Parathyroid adenoma (tissue), 2 donors: ENCODE measurements around the gene OR52B4.
"Not testable (repeated sequence)": the region's sequence is repeated elsewhere in the genome, so short reads cannot be mapped to it uniquely, and the experiment has no call there.

ENCODE experiments used
- H2AFZ ChIP-seq: fragments of 300-600 bp; sonication (generic); one replicate; pipeline ENCODE4 v1.7.0; 2017; ENCODE audit warnings: antibody characterized with exemption, mild to moderate bottlenecking
- H3K27ac ChIP-seq: fragments of 300-600 bp; sonication (generic); one replicate; pipeline ENCODE4 v1.7.0; 2017
- H3K27me3 ChIP-seq: fragments of 300-600 bp; sonication (generic); one replicate; pipeline ENCODE4 v1.7.0; 2017; ENCODE audit warnings: low read length; ENCODE audit not compliant: control insufficient read depth, insufficient read depth
- H3K36me3 ChIP-seq: fragments of 300-600 bp; sonication (generic); one replicate; pipeline ENCODE4 v1.7.0; 2017; ENCODE audit warnings: low read length; ENCODE audit not compliant: control insufficient read depth, insufficient read depth
- H3K4me1 ChIP-seq: fragments of 300-600 bp; sonication (generic); one replicate; pipeline ENCODE4 v1.7.0; 2017; ENCODE audit warnings: control low read depth
- H3K4me2 ChIP-seq: fragments of 300-600 bp; sonication (generic); one replicate; pipeline ENCODE4 v1.7.0; 2017; ENCODE audit warnings: low read length
- H3K4me3 ChIP-seq: fragments of 300-600 bp; sonication (generic); one replicate; pipeline ENCODE4 v1.7.0; 2017; ENCODE audit warnings: low read depth, low read length
- H3K79me2 ChIP-seq: fragments of 300-600 bp; sonication (generic); one replicate; pipeline ENCODE4 v1.7.0; 2017; ENCODE audit warnings: control low read depth
- H3K9ac ChIP-seq: fragments of 300-600 bp; sonication (generic); one replicate; pipeline ENCODE4 v1.7.0; 2017; ENCODE audit warnings: mild to moderate bottlenecking
- H3K9me3 ChIP-seq: fragments of 300-600 bp; sonication (generic); one replicate; pipeline ENCODE4 v1.7.0; 2017; ENCODE audit warnings: low read length; ENCODE audit not compliant: control insufficient read depth
- TF ChIP-seq, protein P1 (sequence below): fragments of 300-600 bp; sonication (generic); IDR thresholded peaks from one replicate; pipeline ENCODE4 v1.7.0; 2017; ENCODE audit warnings: antibody characterized with exemption, mild to moderate bottlenecking
- donor health status: primary hyperparathyroidism.

Gene OR52B4

DNA sequence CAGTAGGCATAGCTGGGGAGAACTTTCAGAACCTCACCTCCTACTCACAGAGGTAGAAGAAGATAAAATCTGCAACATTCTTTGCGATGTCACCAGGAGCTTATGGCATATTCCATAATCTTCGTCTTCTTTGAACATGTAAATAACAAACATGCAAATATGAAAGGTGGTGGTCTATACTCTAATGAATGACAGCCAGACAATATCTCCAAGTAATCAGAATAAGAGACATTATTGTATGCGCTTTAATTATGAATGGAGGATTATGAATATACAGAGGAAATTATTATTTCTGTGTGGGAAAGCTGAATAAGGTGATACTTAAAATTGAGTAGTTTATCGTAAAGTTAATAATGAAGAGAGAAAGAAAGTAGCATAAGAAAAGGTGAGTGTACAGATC is at the start of gene OR52B4:
Gene OR52B4 (minus strand): TSS at position 101 of the 400 bp plus-strand sequence. CDS start 91 bp downstream, at position 10.
- no peaks in the 10 kb centered on the region for H3K9me3 ChIP-seq
- no peak within 1 kb of the TSS for H3K9ac ChIP-seq
- H3K4me3 ChIP-seq, result no peak within 1 kb of the TSS
- no peaks in the 10 kb centered on the region for H3K79me2 ChIP-seq
- H2AFZ ChIP-seq, result no peak within 1 kb of the TSS
- H3K4me2 ChIP-seq, result no peak within 1 kb of the TSS
- H3K27ac ChIP-seq, result no peak within 1 kb of the TSS
- H3K36me3 ChIP-seq, result no peaks in the 10 kb centered on the region
- H3K27me3 ChIP-seq, result no peaks in the 10 kb centered on the region
- TF ChIP-seq, protein P1, sequence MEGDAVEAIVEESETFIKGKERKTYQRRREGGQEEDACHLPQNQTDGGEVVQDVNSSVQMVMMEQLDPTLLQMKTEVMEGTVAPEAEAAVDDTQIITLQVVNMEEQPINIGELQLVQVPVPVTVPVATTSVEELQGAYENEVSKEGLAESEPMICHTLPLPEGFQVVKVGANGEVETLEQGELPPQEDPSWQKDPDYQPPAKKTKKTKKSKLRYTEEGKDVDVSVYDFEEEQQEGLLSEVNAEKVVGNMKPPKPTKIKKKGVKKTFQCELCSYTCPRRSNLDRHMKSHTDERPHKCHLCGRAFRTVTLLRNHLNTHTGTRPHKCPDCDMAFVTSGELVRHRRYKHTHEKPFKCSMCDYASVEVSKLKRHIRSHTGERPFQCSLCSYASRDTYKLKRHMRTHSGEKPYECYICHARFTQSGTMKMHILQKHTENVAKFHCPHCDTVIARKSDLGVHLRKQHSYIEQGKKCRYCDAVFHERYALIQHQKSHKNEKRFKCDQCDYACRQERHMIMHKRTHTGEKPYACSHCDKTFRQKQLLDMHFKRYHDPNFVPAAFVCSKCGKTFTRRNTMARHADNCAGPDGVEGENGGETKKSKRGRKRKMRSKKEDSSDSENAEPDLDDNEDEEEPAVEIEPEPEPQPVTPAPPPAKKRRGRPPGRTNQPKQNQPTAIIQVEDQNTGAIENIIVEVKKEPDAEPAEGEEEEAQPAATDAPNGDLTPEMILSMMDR, result no peak
- no peaks in the 10 kb centered on the region for H3K4me1 ChIP-seq

DNA sequence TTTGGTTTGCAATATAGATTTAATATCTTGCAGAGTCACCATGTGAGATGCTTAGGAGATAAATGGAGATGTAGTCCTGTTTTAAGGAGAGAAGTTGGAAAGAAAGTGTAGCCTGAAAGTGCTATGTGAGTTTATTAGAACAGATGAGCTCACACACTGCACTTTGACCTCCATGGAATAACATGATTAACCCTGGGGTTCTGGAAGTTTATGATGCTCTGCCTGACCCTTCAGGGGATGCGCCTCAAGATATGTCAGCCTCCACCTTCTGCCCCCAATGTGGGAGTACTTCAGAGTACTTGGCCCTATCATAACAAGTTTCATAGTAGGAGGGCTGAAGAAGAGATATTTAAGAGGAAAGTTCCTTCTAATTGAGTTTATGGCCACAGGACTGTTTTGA is 48.6 kb upstream of the OR52B4 start:
- H3K27me3 ChIP-seq, result no peaks in the 10 kb centered on the region
- no peak overlapping the region for H3K27ac ChIP-seq
- H3K36me3 ChIP-seq, result no peaks in the 10 kb centered on the region
- H3K79me2 ChIP-seq, result no peaks in the 10 kb centered on the region
- H3K4me1 ChIP-seq, result peaks cover 3% of the 10 kb centered on the region
- no peak overlapping the region for H2AFZ ChIP-seq
- no peak overlapping the region for H3K9ac ChIP-seq
- no peaks in the 10 kb centered on the region for H3K9me3 ChIP-seq
- no peak overlapping the region for H3K4me2 ChIP-seq
- TF ChIP-seq, protein P1, result no peak
- H3K4me3 ChIP-seq, result no peak overlapping the region

DNA sequence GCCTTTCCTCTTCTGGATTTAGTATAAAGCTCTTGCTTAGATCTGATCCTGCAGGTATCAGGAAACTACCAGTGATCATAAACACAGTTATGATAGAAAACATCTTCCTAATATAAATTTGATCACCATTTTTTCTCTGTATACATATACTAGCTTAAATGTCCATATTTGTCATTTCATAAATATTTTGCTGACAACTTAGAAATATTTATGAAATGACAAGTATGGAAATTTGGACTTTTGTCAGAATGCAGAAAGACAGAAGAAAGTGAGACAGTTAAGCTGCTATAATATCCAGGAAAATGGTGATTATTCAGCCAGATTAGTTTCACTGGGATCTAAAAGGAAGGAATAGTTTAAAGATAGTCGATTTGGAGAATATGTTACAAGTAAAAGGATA is 48.1 kb upstream of the OR52B4 start:
- H3K4me3 ChIP-seq, result no peak overlapping the region
- H2AFZ ChIP-seq, result no peak overlapping the region
- H3K9me3 ChIP-seq, result no peaks in the 10 kb centered on the region
- H3K4me2 ChIP-seq, result no peak overlapping the region
- peaks cover 3% of the 10 kb centered on the region for H3K4me1 ChIP-seq
- H3K27me3 ChIP-seq, result no peaks in the 10 kb centered on the region
- H3K79me2 ChIP-seq, result no peaks in the 10 kb centered on the region
- TF ChIP-seq, protein P1, result no peak
- H3K27ac ChIP-seq, result no peak overlapping the region
- no peaks in the 10 kb centered on the region for H3K36me3 ChIP-seq
- no peak overlapping the region for H3K9ac ChIP-seq

DNA sequence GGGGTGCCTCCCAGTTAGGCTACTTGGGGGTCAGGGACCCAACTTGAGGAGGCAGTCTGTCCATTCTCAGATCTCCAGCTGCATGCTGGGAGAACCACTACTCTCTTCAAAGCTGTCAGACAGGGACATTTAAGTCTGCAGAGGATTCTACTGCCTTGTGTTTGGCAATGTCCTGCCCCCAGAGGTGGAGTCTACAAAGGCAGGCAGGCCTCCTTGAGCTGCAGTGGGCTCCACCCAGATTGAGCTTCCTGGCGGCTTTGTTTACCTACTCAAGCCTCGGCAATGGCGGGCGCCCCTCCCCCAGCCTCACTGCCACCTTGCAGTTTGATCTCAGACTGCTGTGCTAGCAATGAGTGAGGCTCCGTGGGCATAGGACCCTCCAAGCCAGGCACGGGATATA is 38.0 kb upstream of the OR52B4 start:
- not testable (repeated sequence) for H3K4me2 ChIP-seq, H3K79me2 ChIP-seq, H2AFZ ChIP-seq, H3K9me3 ChIP-seq, H3K9ac ChIP-seq, H3K4me3 ChIP-seq, H3K27ac ChIP-seq, H3K27me3 ChIP-seq, H3K4me1 ChIP-seq, H3K36me3 ChIP-seq

DNA sequence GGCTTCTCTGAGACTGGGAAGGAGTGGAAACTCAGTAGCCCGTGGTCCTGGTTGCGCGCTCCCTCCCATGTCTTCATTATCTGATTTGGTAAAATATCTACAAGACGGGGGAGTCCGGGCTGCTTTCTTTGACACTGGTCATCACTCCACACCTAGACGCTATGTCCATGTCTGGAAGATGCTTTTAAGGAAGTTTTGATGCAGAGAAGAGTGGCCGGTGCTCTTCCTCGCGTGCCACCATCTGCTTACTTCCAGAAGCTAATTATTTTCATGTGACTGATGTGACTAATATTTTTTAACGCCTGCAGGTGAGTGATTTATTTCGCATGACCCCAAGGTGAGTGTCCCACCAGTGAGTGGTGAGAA is 25.7 kb upstream of the OR52B4 start:
- peak overlapping the region; percentile 70 for H3K4me3 ChIP-seq
- H3K27ac ChIP-seq, result no peak overlapping the region
- H2AFZ ChIP-seq, result peak overlapping the region; percentile 87
- peak overlapping the region; percentile 60 for H3K4me2 ChIP-seq
- H3K9ac ChIP-seq, result no peak overlapping the region
- H3K9me3 ChIP-seq, result no peaks in the 10 kb centered on the region
- no peaks in the 10 kb centered on the region for H3K27me3 ChIP-seq
- no peaks in the 10 kb centered on the region for H3K79me2 ChIP-seq
- no peaks in the 10 kb centered on the region for H3K36me3 ChIP-seq
- no peaks in the 10 kb centered on the region for H3K4me1 ChIP-seq
- TF ChIP-seq, protein P1, result no peak
